Naive thymus-derived CD4-positive, alpha-beta T cell (primary cell): Measurements from ENCODE around the gene SRGAP1. TPM values are rescaled to one million over a fixed set of nuclear protein-coding genes. Genes with fewer than 3 reads are reported as not detected.

Experiments
- ATAC-seq: fragments of 150-1000 bp; cut with Tn5 transposase; 2 replicates; pipeline ENCODE4 v1.10.0; 2021; ENCODE audit warnings: mild to moderate bottlenecking, moderate library complexity
- CTCF ChIA-PET: fragments of 350-600 bp; sonication (Branson Sonifier 250); formaldehyde crosslinking; loops from one replicate; lab custom pipeline; 2021; ENCODE audit warnings: antibody characterized with exemption; lab: Charles Lee
- POLR2A ChIA-PET: fragments of 350-600 bp; sonication (Branson Sonifier 250); formaldehyde crosslinking; loops from one replicate; lab custom pipeline; 2021; ENCODE audit warnings: antibody characterized with exemption, inconsistent platforms; lab: Charles Lee
- DNase-seq, 9 donors: peaks; one replicate each; pipeline versions ENCODE4 v3.0.0 to v3.0.0-alpha.2; 2020 to 2022; ENCODE audit warnings: mixed read lengths in 1 of 9
- H3K27ac ChIP-seq: one replicate; pipeline ENCODE4 v1.7.0; 2013; ENCODE audit warnings: mild to moderate bottlenecking, low read depth, low read length, moderate library complexity
- H3K27me3 ChIP-seq, 2 donors: one replicate each; pipeline ENCODE4 v1.7.0; 2013; ENCODE audit warnings: low read length in 2 of 2, mild to moderate bottlenecking in 2 of 2, moderate library complexity in 2 of 2; ENCODE audit not compliant: control insufficient read depth in 2 of 2, insufficient read depth in 2 of 2
- H3K36me3 ChIP-seq, 3 experiments: 1 replicate in 2 of 3; 2 replicates in 1 of 3; pipeline ENCODE4 v1.7.0; 2013; ENCODE audit warnings: low read length in 3 of 3, mild to moderate bottlenecking in 3 of 3, moderate library complexity in 1 of 3; ENCODE audit not compliant: insufficient read depth in 3 of 3, control insufficient read depth in 2 of 3
- H3K4me1 ChIP-seq, 2 donors: one replicate each; pipeline ENCODE4 v1.7.0; 2013; ENCODE audit warnings: low read length in 2 of 2, mild to moderate bottlenecking in 2 of 2, moderate library complexity in 1 of 2; ENCODE audit not compliant: control insufficient read depth in 2 of 2, insufficient read depth in 2 of 2
- H3K4me3 ChIP-seq: 2 replicates; pipeline ENCODE4 v1.7.0; 2013; ENCODE audit warnings: mild to moderate bottlenecking, low read length
- H3K9me3 ChIP-seq, 3 experiments: 1 replicate in 2 of 3; 2 replicates in 1 of 3; pipeline ENCODE4 v1.7.0; 2013; ENCODE audit warnings: low read length in 3 of 3; ENCODE audit not compliant: control insufficient read depth in 2 of 3
- H3K27ac Mint-ChIP-seq, 9 donors: one replicate each; pipeline ENCODE4 v1.8.0; 2020 to 2022; ENCODE audit warnings: mixed read lengths in 9 of 9, mild to moderate bottlenecking in 8 of 9, moderate library complexity in 5 of 9, inconsistent platforms in 2 of 9
- H3K27me3 Mint-ChIP-seq, 5 donors: one replicate each; pipeline ENCODE4 v1.8.0; 2021 to 2022; ENCODE audit warnings: mixed read lengths in 5 of 5, mild to moderate bottlenecking in 1 of 5
- H3K36me3 Mint-ChIP-seq, 5 donors: one replicate each; pipeline ENCODE4 v1.8.0; 2020 to 2022; ENCODE audit warnings: mixed read lengths in 5 of 5, mild to moderate bottlenecking in 3 of 5, inconsistent platforms in 1 of 5
- H3K4me1 Mint-ChIP-seq, 7 donors: one replicate each; pipeline ENCODE4 v1.8.0; 2020 to 2022; ENCODE audit warnings: mixed read lengths in 7 of 7, mild to moderate bottlenecking in 3 of 7, inconsistent platforms in 1 of 7
- H3K4me3 Mint-ChIP-seq, 10 donors: one replicate each; pipeline ENCODE4 v1.8.0; 2020 to 2022; ENCODE audit warnings: mild to moderate bottlenecking in 10 of 10, mixed read lengths in 10 of 10, moderate library complexity in 6 of 10, inconsistent platforms in 2 of 10
- H3K9me3 Mint-ChIP-seq, 11 donors: one replicate each; pipeline ENCODE4 v1.8.0; 2020 to 2022; ENCODE audit warnings: mixed read lengths in 11 of 11, mild to moderate bottlenecking in 4 of 11, inconsistent platforms in 1 of 11, moderate library complexity in 1 of 11
- intact Hi-C, 2 donors: fragments of 100-400 bp; cut with micrococcal nuclease; formaldehyde crosslinking; loops; one replicate each; pipeline ENCODE4 v1.15.1; 2023
- polyA plus RNA-seq, 2 donors: library from polyadenylated mRNA; unstranded; fragments of 300-500 nt; fragmentation: Illumina TruSeq; gene quantifications; one replicate each; pipeline ENCODE4 v1.2.3, GENCODE V29; 2021
- total RNA-seq, 6 experiments: library from RNA in 5 of 6; stranded (reverse) in 5 of 6; gene quantifications; 1 replicate in 5 of 6; 2 replicates in 1 of 6; pipeline ENCODE4 v1.2.3 and lab custom pipeline; 2021 to 2026

Gene SRGAP1
- total and polyA plus RNA-seq, 7 experiments from 2014 or later, result 0.01 to 0.47 (median 0.08) TPM

- Histone ChIP-seq H3K4me3 (no peak overlapping the region), H3K9me3 (no peaks in the 10 kb centered on the region), H3K27ac (no peak overlapping the region), H3K27me3 (no peaks in the 10 kb centered on the region), H3K36me3 (no peaks in the 10 kb centered on the region), H3K4me1 (no peaks in the 10 kb centered on the region)
- Mint-ChIP-seq H3K36me3 (no peaks in the 10 kb centered on the region), H3K27ac (no peak overlapping the region), H3K27me3 (peaks cover 0 to 18% (median 6%) of the 10 kb centered on the region in 5 donors), H3K4me3 (no peak overlapping the region), H3K4me1 (no peaks in the 10 kb centered on the region), H3K9me3 (no peaks in the 10 kb centered on the region)
- intact Hi-C loops, result no loop called here
- DNase-seq, result no peak
- no peak for ATAC-seq
- ChIA-PET CTCF (no interaction called here), POLR2A (no interaction called here)
Observed at GRCh38 chr12:63967358-63968145, 123.1 kb downstream of the SRGAP1 start.

DNA sequence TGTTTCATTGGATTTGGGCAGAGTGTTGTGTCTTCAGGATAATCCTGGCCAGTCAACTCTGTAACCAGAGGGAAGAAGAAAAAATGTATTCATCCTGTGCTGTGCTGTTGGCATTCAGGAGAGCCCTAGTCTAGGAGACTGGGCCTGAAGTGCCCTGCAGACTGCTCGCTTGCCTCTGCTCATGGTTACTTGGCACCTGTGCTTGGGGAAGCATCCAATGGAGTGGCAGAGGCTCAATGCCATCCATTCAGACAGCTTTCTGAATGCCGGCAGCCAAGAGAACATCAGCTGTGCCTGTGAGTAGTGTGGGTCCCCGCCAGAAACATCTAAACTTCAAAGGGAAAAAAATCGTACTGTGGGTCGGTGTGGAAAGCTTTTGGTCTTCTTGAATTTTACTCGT, 124.2 kb downstream of the SRGAP1 start:
- Mint-ChIP-seq H3K27ac (peak overlapping the region in 1 of 9 donors; percentile 34), H3K36me3 (no peaks in the 10 kb centered on the region), H3K4me1 (no peaks in the 10 kb centered on the region), H3K4me3 (no peak overlapping the region), H3K27me3 (peaks cover 0 to 18% (median 6%) of the 10 kb centered on the region in 5 donors), H3K9me3 (no peaks in the 10 kb centered on the region)
- Histone ChIP-seq H3K27me3 (no peaks in the 10 kb centered on the region), H3K36me3 (no peaks in the 10 kb centered on the region), H3K4me1 (no peaks in the 10 kb centered on the region), H3K9me3 (no peaks in the 10 kb centered on the region), H3K27ac (no peak overlapping the region), H3K4me3 (no peak overlapping the region)
- intact Hi-C loops, result no loop called here
- no peak for ATAC-seq
- ChIA-PET POLR2A (no interaction called here), CTCF (interaction anchor here (0.5 kb wide), 1 partner anchor 25 kb away, joined by 3 read pairs; no protein-coding TSS in a partner anchor)
- DNase-seq, result no peak

- POLR2A ChIA-PET, result no interaction called here
- H3K4me3 Mint-ChIP-seq, result no peak overlapping the region
Observed at GRCh38 chr12:63976902-63977395, 132.4 kb downstream of the SRGAP1 start.

DNA sequence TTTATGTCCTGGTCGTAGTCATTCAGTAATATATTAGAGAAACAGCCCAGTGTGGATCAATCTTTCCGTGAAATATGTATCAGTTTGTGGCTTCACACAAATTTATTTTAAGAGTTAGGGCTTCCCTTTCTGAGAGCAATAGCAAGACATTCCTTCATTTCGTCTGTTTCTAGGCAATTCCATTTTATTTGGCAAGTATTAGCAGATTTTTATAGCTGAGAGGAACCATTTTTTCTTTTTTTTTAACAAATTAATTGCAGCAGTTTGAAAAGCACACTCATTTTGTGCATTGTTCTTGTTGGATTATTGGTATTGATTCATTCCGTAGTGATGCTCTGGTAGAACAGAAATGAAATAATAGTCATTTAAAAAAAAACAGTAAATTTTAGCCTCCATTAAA, 132.9 kb downstream of the SRGAP1 start:
- Mint-ChIP-seq H3K4me1 (no peaks in the 10 kb centered on the region), H3K27ac (no peak overlapping the region), H3K27me3 (peaks cover 0 to 20% (median 13%) of the 10 kb centered on the region in 5 donors), H3K9me3 (no peaks in the 10 kb centered on the region), H3K4me3 (no peak overlapping the region), H3K36me3 (no peaks in the 10 kb centered on the region)
- ChIA-PET CTCF (no interaction called here), POLR2A (no interaction called here)
- Histone ChIP-seq H3K9me3 (no peaks in the 10 kb centered on the region), H3K27ac (no peak overlapping the region), H3K4me1 (no peaks in the 10 kb centered on the region), H3K27me3 (no peaks in the 10 kb centered on the region), H3K36me3 (no peaks in the 10 kb centered on the region), H3K4me3 (no peak overlapping the region)
- intact Hi-C loops, result no loop called here
- DNase-seq, result no peak
- ATAC-seq, result no peak

More at GRCh38 chr12:63976902-63977395, 132.4 kb downstream of the SRGAP1 start:
- CTCF ChIA-PET, result no interaction called here
- peaks cover 0 to 20% (median 12%) of the 10 kb centered on the region in 5 donors for H3K27me3 Mint-ChIP-seq
- no peak overlapping the region for H3K27ac Mint-ChIP-seq
- DNase-seq (no peak), ATAC-seq (no peak)
- H3K9me3 Mint-ChIP-seq, result no peaks in the 10 kb centered on the region
- Histone ChIP-seq H3K4me3 (no peak overlapping the region), H3K27me3 (no peaks in the 10 kb centered on the region), H3K36me3 (no peaks in the 10 kb centered on the region), H3K4me1 (no peaks in the 10 kb centered on the region), H3K9me3 (no peaks in the 10 kb centered on the region), H3K27ac (no peak overlapping the region)
- intact Hi-C loops, result no loop called here
- no peaks in the 10 kb centered on the region for H3K36me3 Mint-ChIP-seq
- no peaks in the 10 kb centered on the region for H3K4me1 Mint-ChIP-seq

GRCh38 chr12:63978519-63978918, 134.0 kb downstream of the SRGAP1 start:
- CTCF ChIA-PET, result no interaction called here
- H3K4me3 Mint-ChIP-seq, result no peak overlapping the region
- ATAC-seq, result no peak

GRCh38 chr12:63980211-63980610, 135.7 kb downstream of the SRGAP1 start:
- Histone ChIP-seq H3K27me3 (no peaks in the 10 kb centered on the region), H3K27ac (no peak overlapping the region), H3K9me3 (no peaks in the 10 kb centered on the region), H3K4me3 (no peak overlapping the region), H3K4me1 (no peaks in the 10 kb centered on the region), H3K36me3 (no peaks in the 10 kb centered on the region)
- POLR2A ChIA-PET, result no interaction called here
- CTCF ChIA-PET, result no interaction called here
- intact Hi-C loops, result no loop called here
- Mint-ChIP-seq H3K9me3 (no peaks in the 10 kb centered on the region), H3K4me1 (no peaks in the 10 kb centered on the region), H3K4me3 (no peak overlapping the region), H3K27ac (no peak overlapping the region), H3K27me3 (peaks cover 0 to 20% (median 17%) of the 10 kb centered on the region in 5 donors), H3K36me3 (no peaks in the 10 kb centered on the region)
- ATAC-seq (no peak), DNase-seq (no peak)

More at GRCh38 chr12:63978519-63978918, 134.0 kb downstream of the SRGAP1 start:
- peaks cover 0 to 20% (median 13%) of the 10 kb centered on the region in 5 donors for H3K27me3 Mint-ChIP-seq
- no peaks in the 10 kb centered on the region for H3K36me3 Mint-ChIP-seq
- Histone ChIP-seq H3K4me3 (no peak overlapping the region), H3K9me3 (no peaks in the 10 kb centered on the region), H3K36me3 (no peaks in the 10 kb centered on the region), H3K27me3 (no peaks in the 10 kb centered on the region), H3K4me1 (no peaks in the 10 kb centered on the region), H3K27ac (no peak overlapping the region)
- DNase-seq, result no peak
- POLR2A ChIA-PET, result no interaction called here
- no peaks in the 10 kb centered on the region for H3K9me3 Mint-ChIP-seq
- no peak overlapping the region for H3K27ac Mint-ChIP-seq
- intact Hi-C loops, result no loop called here
- no peaks in the 10 kb centered on the region for H3K4me1 Mint-ChIP-seq

DNA sequence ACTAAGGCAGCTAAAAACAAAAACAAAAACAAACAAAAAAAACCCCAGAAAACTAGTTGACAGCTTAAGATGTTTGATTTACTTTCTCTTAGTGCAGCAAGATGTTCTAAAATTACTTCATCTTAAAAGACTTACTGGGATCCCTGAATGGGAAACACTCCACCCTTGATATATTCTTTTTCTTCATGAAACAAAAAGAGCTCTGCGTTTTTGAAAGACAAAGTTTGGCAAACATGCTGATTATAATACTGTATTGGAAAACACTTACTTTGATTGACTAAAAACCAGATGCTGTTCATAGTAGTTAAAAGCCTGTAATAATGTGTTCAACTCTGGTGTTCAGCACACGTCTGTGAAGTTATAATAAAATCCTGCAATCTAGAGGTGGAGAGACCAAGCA, 136.8 kb downstream of the SRGAP1 start:
- no peaks in the 10 kb centered on the region for H3K4me1 ChIP-seq
- intact Hi-C loops, result no loop called here
- no peak overlapping the region for H3K27ac Mint-ChIP-seq
- DNase-seq, result no peak
- H3K27me3 ChIP-seq, result no peaks in the 10 kb centered on the region
- POLR2A ChIA-PET, result no interaction called here
- H3K9me3 Mint-ChIP-seq, result no peaks in the 10 kb centered on the region
- peaks cover 0 to 20% (median 15%) of the 10 kb centered on the region in 5 donors for H3K27me3 Mint-ChIP-seq
- H3K27ac ChIP-seq, result no peak overlapping the region
- H3K4me1 Mint-ChIP-seq, result peaks cover 0 to 3% (median 0%) of the 10 kb centered on the region in 7 donors
- no peaks in the 10 kb centered on the region for H3K36me3 ChIP-seq
- CTCF ChIA-PET, result no interaction called here
- no peak overlapping the region for H3K4me3 ChIP-seq
- no peaks in the 10 kb centered on the region for H3K9me3 ChIP-seq
- no peak for ATAC-seq
- no peak overlapping the region for H3K4me3 Mint-ChIP-seq
- H3K36me3 Mint-ChIP-seq, result no peaks in the 10 kb centered on the region
